GM19372 (cell line): ENCODE measurements around the gene PYURF.

Experiments used
- ATAC-seq: cut with Tn5 transposase; IDR thresholded peaks from one replicate; pipeline ENCODE4 v1.9.1; 2021; ENCODE audit warnings: mild to moderate bottlenecking, low read depth, moderate library complexity; ENCODE audit not compliant: unreplicated experiment

The PYURF gene

GRCh38 chr4:88514557-88515511 is 8.7 kb downstream of the PYURF start:
- ATAC-seq: no peak

DNA sequence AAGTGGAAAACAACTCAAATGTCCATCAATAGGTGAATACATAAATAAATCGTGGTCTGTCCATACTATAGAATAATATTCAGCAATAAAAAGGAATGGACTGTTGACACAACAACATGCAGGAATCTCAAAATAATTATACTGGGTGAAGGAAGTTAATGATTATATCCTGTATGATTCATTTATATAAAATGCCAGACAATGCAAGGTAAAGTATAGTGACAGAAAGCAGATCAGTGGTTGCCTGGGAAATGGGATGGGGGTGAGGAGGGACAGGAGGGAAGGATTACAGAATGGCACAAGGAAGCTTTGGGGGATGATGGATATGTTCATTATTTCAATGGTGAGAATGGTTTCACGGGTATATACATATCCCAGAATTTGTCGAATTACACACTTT is 12.3 kb downstream of the PYURF start:
- no peak for ATAC-seq

DNA sequence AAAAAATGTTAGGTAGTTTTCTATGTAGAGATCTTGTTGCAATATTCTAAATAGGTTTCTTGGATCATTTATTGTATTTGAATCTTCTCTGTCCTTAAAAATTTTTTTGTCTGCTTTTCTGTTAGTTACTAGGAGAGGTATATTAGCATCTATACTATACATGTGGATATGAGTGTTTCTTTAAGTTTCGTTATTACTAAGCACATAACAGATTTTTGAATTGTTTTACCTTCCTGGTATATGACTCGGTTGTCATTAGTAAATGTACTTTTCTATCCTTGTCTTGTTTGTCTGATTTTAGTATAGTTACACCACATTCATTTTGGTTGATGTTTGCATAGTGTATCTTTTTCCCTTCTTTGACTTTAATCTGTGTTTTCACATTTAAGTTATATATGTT is 20.2 kb downstream of the PYURF start:
- ATAC-seq: no peak

DNA sequence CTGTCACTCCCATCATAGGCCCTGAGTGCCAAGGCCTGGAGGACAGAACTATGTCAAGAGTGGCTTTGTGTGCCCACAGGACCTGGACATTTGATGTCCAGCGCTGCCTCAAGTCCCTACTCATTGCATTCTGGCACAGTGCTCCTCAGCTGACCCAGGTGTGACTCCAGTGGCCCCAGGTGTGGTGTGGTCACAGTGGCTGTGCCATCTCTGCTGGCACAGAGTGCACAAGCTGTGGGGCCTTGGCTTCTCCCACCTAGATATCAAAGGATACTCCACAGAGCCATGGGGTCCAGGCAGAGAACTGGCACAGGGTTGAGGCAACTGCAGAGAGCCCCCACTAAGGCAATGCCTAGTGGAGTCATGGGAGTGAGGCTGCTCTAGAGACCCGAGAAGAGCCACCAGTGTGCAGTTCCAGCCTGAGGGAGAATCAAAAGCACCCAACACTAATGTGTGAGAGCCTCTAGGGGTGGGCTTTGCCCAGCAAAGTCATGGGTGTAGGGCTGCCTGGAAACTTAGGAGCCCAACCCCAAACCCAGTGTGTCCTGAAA is 25.6 kb downstream of the PYURF start:
- no peak for ATAC-seq

DNA sequence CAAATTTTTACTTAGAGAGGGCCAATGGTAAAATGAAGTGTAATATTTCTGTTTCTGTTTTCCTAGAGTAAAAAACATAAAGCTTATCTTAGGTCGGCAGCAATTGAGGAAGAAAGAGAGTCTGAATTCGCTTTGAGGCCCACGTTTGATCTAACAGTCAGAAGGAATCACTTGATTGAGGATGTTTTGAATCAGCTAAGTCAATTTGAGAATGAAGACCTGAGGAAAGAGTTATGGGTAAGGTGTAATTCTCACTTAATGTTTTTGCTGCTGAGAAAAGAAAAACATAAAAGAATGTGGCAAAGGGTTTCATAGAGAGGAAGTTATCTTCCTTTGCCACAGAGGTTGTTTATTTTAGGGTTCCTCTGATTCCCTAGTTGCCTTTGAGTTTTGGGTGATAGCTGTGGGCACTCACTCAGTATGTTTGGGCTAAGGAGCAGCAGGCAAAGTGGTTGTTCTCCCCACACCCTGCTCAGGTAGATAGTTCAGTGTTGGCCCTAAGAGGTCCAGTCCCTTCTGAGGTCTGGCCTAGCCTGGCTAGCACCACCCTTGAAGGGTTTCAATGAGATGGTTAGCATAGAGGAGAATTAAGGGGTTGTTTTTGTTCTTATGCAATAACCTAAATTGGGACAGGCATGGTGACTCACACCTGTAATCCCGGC is 34.3 kb downstream of the PYURF start:
- ATAC-seq: no peak

DNA sequence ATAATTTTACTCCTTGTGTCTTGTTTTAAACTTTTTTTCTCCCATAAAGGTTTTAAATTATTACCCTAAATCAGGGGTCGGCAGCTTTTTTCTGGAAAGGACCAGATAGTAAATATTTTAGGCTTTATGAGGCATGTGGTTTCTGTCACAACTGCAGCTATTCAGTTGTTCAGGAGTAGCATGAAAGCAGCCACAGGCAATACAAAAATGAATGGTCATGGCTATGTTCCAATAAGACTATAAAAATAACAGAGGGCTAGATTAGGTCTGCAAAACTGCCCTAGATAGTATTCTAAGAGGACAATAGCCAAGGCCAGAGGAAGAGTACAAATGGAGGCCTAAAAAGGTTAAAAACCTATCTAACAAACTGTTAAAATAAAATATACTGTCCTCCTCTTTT is 42.0 kb downstream of the PYURF start:
- ATAC-seq: no peak

DNA sequence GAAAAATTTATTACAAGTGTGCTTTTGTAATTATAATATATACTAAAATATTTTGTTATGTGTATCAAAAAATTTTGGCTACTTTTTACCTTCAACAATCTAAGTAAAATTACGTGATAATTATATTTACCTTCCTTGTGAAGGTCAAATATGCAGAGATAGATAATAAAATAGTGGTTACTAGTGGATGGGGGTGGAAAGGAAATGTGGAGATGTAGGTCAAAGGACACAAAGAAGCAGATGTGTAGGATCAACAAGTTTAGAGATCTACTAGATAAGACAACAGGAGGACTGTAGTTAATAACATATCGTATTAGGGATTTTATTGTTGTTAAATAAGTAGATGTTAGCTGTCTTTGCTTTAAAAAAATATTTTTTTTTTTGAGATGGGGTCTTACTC is 45.3 kb downstream of the PYURF start:
- no peak for ATAC-seq

- ATAC-seq: no peak
These were observed 46.2 kb downstream of the PYURF start for GRCh38 chr4:88477229-88477860.
